ENCODE results near the gene GIPR.
"Not testable (repeated sequence)": the region's sequence is repeated elsewhere in the genome, so short reads cannot be mapped to it uniquely, and the experiment has no call there.

GIPR gene, protein sequence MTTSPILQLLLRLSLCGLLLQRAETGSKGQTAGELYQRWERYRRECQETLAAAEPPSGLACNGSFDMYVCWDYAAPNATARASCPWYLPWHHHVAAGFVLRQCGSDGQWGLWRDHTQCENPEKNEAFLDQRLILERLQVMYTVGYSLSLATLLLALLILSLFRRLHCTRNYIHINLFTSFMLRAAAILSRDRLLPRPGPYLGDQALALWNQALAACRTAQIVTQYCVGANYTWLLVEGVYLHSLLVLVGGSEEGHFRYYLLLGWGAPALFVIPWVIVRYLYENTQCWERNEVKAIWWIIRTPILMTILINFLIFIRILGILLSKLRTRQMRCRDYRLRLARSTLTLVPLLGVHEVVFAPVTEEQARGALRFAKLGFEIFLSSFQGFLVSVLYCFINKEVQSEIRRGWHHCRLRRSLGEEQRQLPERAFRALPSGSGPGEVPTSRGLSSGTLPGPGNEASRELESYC

DNA sequence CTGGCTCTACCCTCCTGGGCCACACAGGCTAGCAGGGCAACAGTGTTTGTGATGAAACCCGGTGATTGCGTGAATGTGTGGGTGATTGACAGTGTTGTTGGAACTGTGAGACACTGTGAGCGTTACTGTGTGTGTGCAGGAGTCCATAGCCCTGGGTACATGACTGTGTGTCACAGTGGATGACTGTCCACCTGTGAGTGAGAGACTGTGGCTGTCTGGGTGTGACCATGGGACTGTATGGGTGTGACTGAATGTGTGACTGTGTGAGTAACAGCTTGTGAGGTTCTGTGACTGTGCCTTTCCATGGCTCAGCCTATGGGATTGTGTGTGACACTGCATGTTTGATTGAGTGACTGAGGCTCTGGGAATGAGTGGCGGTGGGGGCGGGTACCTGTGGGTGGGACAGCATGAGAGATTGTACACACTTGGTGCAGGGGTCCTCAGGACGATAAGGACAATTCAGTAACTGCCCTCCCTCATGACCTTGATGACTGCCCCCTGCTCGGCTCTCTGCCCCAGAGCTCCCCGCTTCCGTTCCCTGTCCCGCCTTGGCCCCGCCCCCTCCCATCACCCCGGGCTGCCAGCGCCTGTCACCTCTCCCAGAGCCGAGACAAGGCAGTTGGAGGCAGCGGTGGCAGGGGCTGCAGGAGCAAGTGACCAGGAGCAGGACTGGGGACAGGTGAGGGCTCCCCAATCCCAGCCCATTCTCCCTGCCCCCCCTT, at the start of gene GIPR:
Gene GIPR, plus strand, starts transcription at position 602 of the 722 bp plus-strand sequence. CDS start 1,300 bp downstream, outside the sequence.
- DNase-seq (ENCODE audit: low read depth), result no peak

DNA sequence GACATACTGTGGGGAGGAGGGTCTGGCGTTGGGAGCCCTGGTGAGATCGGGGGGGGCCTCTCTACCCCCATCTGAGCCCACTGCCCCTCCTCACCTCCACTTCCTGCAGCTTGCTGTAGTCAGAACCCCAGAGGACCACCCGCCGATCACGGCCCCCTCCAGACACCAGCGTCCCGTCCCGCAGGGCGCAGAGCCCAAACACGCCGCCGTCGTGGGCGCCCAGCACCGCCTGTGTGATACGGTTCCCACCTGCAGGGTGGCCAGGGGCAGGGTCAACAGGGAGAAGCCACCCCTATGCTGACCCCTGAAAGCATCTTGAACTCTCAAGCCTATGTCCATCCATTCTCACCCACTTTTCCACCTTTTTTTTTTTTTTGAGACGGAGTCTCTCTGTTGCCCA, 46.6 kb upstream of the GIPR start:
- no peak for DNase-seq (ENCODE audit: low read depth)

DNA sequence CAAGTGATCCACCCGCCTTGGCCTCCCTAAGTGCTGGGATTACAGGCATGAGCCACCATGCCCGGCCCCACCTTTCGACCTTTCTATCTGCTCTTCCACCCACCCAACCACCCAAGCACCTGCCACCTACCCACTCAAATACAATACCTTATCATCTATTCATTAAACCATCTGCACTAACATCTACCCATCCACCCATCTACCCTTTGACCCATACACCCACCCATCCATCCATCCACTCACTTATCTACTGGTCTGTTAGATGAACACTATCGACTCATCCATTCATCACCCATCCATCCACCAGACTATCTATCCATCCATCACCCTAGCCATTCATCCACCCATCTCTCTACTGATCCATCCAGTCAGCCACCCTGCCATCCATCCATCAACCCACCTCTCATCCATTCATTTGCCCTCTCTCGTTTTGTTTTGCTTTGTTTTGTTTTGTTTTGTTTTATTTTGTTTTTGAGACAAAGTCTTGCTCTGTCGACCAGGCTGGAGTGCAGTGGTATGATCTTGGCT, 46.0 kb upstream of the GIPR start:
- no peak for DNase-seq (ENCODE audit: low read depth)

DNA sequence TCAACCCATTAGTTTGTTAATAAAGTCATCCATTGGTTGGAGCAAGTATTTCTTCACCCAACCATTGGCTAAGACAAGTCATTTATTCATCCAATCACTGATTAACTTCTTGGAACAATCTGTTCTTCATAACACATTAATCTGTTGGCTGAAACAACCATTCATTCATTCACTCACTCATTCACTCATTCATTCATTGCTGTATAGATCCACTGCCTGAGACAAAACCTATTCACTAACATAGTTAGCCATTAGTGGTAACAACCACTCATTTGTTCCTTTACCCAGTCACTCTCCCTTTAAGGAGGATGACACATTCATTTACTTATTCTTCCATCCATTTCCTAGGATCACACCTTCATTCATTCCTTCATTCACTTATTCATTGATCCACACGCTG, 44.0 kb upstream of the GIPR start:
- no peak for DNase-seq (ENCODE audit: low read depth)

DNA sequence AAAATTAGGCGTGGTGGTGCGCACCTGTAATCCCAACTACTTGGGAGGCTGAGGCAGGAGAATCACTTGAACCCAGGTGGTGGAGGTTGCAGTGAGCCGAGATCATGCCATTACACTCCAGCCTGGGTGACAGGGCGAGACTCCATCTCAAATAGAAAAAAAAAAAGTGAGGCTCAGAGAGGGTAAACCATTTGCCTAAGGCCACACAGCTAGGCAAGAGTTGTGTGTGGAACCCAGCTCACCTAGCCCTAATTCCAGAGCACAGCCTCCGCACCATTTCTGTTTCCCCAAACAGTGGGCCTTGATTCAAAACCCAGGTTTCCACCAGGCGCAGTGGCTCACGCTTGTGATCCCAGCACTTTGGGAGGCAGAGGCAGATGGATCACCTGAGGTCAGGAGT, 39.8 kb upstream of the GIPR start:
- DNase-seq (ENCODE audit: low read depth), result not testable (repeated sequence)

DNA sequence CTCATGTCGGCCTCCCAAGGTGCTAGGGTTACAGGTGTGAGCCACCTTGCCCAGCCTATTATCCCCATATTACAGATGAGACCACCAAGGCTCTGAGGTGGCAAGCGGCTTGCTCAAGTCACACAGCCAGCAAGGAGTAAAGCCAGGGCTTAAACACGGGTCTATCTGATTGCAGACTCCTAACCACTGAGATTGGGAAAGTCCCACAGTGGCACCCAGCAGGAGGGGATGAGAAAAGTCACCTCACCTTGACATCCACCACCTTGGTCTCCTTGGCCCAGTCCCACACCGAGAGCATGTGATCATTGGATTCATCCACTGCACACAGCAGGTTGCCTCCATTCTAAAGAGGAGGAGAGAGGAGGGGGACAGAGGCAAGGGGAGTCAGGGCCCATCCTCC, 38.3 kb upstream of the GIPR start:
- no peak for DNase-seq (ENCODE audit: low read depth)

DNA sequence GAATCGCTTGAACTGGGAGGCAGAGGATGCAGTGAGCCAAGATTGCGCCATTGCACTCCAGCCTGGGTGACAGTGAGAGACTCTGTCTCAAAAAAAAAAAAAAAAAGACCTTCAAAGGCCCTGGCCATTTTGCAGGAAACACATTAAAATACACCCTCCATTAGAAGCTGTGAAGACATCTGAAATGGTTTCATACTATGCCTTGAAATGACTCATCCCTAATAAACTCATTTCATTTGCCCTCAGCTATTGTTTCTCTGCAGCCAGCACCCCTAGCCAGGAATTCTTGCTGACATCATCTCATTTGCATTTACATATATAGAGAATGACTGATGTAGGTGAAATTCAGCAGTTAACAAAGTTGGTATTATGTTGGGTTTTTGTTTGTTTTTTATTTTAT, 37.6 kb upstream of the GIPR start:
- peak; percentile 87 for DNase-seq (ENCODE audit: low read depth)

DNA sequence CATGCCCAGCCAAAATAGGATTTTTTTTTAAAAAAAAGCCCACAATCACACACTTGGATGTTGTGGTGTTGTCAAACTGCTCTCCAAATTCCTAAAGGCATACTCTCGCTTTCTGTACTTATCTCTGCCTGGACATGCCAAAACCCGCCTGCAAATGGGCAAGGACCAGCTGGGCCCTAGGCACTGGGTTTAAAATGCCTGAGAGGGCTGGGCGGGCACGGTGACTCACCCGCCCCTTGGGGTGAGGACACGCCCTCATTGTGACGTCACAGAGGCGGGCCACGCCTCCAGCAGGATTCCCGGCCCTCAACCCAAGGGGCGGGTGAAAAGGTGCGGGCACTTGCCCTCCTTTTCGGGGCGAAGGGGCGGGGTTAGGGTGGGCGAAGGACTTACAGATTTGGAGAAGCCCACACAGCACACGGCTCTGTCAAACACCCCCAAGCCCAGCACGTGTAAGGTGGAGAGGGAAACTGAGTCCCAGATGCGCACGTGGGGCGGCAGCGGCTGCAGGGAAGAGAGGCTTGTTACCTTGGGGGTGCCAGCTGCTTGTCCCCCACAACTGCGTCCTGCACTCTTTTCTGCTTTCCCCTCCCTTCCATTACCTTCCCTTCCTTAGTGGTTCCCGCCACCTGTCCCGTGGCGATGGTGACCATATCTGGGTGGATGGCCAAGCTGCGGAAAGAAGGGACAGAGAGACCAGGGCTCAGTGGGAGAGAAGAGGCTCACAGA, 35.4 kb upstream of the GIPR start:
- peak; percentile 78 for DNase-seq (ENCODE audit: low read depth)

DNA sequence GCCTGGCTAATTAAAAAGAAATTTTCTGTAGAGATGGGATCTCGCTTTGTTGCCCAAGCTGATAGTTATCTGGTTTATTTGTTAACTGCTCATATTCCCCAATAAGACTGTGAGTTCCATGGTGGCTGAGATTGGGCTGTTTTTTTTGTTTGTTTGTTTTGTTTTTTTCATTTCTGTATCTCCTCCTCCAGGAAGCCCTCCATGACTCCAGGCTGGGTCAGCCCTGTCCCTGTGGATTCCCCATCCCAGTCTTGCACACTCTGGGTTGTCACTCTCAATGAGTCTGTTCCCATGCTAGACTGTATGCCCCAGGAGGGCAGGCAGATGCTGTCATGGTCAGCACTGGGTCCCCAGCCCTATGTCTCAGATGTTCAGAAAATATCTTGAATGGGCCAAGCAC, 31.7 kb upstream of the GIPR start:
- DNase-seq (ENCODE audit: low read depth), result no peak

DNA sequence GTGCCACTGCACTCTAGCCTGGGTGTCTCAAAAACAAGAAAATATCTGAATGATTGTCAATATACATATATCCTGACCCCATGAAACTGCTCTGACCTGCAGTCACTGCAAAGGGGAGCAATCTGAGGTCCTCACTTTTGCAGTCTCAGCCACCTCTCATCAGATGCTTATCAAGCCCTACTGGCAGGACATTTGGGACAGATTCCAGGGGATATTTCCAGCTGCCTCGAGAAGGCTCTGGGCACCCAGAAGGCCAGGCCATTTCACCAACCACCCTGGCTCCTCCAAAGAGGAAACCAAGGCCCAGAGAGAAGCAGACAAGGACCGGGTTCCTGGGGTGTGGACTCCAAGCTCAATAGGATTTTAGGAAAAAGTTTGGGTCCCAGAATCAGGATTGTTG, 31.1 kb upstream of the GIPR start:
- DNase-seq (ENCODE audit: low read depth), result no peak

DNA sequence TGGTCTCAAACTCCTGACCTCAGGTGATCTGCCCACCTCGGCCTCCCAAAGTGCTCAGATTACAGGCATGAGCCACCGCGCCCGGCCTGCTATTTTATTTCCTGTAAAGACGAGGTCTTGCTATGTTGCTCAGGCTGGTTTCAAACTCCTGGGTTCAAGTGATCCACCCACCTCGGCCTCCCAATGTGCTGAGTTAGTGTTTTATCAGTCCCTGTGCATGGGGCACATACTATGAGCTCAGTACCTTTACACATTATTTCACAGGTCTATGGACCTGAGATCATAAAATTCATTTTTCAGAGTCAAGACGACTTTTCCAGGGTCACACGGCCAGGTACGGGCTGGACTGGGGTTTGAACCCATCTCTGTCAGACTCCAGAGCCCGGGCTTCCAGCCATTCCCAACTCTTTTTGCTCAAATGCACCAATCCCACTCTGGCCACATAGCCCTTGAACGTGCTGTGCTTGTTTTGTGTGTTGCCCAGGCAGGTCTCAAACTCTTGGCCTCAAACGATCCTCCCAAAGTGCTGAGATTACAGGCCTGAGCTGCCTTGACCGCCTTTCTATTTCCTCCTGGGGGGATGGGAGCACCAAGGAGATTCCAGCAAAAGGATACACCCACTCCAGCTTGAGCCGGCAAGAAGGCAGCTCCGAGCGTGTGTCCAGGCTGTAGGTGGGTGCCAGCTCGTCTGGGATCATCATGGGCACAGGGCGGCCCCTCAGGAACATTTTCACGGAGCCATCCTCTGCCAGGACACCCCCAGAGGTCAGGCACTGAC, 29.9 kb upstream of the GIPR start:
- peak; percentile 14 for DNase-seq (ENCODE audit: low read depth)

DNA sequence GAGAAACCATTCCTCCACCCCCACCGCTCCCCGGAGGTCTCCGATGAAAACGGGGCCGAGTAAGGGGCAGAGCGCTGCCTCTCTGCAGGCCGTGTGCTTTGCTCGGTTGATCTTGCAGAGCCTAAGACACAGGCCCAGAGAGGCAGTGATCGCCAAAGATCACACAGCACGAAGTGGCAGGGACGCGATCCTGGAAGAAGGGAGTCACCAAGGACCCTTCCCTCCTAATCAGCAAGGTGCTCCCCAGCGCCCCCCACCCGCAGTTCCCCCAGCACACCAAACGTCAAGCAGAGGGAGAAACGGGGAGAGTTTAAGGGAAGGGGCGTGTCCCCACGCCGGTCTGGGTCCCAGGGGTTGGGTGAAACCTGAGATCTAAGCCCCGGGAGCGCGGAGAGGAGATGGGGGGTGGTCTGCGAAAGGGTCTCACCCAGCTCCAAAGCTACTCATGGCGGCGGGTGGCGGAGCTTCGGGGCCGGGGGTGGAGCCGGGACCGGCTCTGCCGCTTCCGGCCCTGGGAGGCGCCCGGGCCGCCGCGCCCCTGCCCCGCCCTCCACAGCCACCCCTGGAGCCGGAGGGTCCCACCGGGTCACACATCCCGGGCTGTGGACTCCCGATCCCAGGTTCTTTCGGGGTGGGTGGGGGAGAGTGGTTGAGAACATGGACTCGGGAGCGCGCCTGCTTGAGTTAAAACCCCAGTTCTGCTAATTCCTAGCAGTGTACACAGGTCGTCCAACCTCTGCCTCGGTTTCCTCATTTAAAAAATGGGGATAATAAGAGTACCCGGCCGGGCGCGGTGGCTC, 28.9 kb upstream of the GIPR start, which contains the start of gene EML2:
Gene EML2, minus strand, starts transcription at position 468 of the 800 bp plus-strand sequence. Its CDS starts 21 bp downstream, at position 447.
- no peak for DNase-seq (ENCODE audit: low read depth)

DNA sequence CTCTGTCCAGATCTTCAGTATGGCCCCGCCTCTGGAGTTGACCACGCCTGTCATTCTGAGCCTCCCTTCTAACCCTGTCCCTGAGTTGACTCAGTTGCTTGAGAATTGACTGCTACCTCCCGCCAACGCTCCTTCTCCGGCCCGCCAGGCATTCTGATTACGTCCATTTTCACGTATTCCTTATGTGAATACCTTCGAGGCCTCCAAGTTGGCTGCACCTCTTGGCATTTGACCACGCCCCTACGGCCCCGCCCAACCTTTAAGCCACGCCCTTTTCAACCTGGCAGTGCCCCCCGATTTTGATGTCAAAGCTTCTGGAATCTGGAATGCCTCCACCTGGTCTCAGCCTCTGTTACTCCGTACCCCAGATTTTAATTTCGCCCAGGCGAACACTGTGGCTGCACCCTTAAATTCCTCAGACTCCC, 27.2 kb upstream of the GIPR start:
- DNase-seq (ENCODE audit: low read depth), result no peak

DNA sequence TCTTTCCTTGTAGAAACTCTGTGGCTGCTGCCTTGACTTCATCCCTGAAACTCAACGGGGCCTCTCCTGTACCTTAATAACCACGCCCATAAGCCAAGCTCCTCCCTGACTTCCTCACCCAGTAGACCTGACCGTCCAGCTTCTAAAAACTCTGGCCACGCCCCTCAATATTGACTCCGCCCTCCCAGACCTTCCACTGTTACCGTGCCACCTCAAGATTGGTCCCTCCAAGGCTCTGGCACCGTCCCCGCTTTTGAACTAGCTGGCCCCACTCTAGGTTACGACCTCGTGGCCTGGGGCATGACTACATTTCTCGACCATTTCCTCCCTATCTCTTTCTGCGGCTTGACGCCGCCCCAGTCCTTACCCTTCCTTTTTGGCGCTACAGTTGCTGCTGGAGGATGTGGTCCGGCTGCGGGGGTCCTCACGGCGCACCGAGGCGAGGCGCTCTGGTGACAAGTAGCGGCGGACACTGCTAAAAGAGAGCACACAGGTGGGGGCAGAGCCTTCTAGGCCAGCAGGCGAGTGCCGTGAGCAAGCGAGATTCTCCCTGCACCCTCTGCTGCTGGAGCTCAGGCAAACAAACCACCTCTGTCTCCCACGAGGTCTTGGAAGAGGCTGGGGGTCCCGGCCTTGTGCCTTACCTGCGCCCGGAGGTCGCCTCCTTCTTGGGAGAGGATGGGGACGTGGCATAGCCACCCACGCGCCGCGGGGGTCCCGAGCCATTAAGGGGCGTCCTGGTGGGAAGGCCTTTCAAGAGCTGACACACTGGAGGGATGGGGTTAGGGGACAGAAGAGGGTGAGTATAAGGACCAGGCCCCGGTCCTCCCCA, 26.5 kb upstream of the GIPR start:
- DNase-seq (ENCODE audit: low read depth), result peak; percentile 30

DNA sequence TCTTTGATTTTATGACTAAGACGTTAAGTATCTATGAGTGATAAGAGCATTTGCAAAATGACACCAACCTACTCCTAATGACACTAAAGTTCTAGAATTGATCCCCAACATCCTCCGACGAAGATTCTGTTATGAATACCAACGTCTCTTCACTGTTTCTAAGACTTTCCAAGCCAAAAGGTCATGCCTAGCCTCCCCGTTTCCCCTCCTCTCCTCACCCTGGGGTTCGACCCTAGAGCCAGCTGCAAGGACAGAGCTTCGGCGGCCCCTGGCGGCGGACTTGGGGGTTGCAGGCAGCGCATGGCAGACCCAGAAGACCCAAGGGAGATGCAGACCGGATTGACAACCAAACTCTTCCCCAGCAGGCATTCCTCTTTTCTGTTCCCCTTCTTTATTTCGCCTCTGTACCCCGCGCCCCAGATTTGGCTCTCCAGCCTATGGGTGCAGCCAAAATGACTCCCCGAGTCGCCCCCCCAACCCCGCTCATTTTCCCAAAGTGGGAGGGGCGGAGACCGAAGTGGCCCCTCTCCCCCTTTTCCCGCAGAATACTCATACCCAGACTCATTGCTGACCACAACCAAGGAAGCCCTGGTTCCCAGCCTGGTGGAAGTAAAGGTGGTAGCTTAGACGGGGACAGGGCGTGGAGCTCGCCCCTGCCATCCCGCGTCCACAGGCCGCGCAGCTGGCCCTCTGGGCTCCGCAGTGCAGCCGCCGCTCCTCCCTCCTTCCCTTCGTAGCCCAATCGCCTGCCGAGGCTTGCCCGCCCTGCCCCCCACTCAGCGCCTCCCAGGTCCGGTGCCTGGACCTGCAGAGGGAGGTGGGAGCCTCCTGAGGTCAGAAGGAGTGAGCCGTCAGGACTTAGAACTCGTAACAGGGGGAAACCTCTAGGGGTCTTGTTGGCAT, 24.7 kb upstream of the GIPR start:
- peak; percentile 40 for DNase-seq (ENCODE audit: low read depth)

DNA sequence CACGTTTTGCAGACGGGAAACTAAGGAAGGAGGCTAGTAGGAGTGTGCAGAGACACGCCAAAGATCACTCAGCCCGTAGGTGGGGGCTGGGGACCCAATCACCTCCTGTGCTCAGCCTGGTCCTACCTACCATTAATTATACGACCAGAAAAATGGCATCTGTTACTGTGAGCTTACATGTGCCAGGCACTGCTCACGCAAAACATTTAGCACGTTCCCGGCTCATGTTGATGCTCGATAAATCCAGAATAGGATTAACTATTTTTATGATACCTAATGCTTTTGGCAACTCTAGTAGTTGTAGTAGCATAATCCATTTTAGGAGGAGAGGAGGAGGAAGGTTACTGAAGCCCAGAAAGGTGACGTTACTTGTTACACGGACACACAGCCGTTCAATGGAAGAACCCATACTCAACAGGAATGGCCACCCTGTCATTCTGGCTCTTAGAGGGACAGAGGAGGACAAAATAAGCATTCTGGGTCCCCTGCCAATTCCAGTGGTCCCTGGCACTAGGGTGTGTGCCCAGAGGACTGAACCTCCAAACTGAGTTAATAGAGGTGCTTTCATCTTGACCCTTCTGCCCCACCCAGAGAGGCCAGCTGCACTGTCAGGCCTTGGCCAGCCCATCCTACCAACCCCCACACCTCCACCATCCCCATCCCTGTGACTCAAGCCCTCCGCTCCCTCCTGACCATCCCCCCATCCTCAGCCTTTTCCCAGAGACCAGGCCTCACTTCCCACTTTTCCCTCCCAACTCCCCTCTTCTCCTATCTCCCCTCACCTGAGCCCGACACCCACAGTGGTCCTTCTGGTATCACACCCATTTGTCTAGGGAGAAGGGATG, 23.9 kb upstream of the GIPR start:
- no peak for DNase-seq (ENCODE audit: low read depth)

DNA sequence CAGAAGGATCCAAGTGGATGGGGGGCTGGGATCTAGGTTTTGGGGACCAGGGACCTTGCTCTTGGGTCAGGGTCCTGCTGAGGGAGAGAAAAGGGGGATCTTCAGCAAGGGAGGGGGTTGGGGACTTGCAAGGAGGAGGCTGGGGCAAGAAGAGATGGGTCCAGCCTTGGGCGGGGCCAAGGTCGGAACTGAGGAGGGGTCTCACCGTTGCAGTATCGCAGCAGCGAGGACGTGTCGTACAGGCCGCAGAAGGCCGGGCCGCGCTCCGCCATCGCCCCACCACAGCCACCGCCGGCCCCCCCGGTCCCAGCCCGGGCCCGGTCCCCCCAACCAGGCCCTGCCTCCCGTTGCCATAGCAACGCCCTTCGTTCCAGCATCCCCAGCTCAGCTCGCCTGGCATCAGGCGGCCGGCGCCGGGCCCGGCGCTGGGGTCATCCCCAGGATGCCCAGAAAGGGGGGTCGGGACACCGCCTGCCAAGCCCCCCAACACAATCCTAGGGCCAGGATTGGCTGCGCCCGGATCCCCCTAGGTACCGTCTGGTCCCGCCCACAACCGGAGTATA, 22.9 kb upstream of the GIPR start:
- no peak for DNase-seq (ENCODE audit: low read depth)

Data from GM04504 (cell line).